ENCODE results near the gene PHACTR1.
"Not testable (repeated sequence)": the region's sequence is repeated elsewhere in the genome, so short reads cannot be mapped to it uniquely, and the experiment has no call there.

PHACTR1 gene

GRCh38 chr6:13300643-13301590 lies 584.4 kb downstream of the PHACTR1 start:
- DNase-seq: no peak

GRCh38 chr6:13302291-13302690 lies 585.7 kb downstream of the PHACTR1 start:
- no peak for DNase-seq

- peak; percentile 47 for DNase-seq
These were observed 586.4 kb downstream of the PHACTR1 start for GRCh38 chr6:13302751-13303667.

DNA sequence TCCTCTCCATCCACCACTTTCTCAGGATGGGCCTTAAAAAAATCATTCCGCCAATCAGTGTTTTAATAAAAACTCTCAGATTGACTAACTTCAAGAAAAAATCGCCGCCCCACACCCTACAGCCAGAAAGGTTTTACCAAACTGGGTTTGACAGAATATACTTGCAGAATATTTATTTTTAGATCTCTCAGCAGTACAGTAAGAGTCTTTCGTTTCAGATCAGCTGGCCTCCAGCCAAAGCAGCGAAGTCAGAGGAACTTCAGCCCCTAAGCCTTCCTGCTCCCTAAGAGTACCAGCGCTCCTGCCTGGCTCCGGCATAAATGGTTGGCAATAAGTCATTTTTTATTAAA lies 587.1 kb downstream of the PHACTR1 start:
- peak; percentile 34 for DNase-seq

DNA sequence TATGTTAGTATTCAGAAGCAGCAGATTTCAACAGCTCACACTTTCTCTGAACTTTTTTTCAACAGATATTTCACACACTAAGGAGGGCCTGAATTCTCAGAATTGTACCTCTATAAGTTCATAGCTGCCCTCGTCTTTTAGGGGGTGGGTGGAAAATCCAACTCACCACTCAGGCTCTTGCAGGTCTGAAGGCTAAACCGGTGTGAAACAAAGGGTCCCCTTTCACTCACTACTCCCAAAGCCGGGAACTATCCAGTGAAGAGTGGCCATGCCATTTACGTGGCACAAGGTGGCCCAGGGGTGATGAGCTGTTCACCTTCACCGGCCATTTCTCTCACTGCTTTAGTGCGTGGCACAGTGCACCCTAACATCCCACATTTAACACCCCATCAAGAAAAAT lies 587.5 kb downstream of the PHACTR1 start:
- no peak for DNase-seq

GRCh38 chr6:13304580-13305260 lies 588.2 kb downstream of the PHACTR1 start:
- DNase-seq: no peak

DNA sequence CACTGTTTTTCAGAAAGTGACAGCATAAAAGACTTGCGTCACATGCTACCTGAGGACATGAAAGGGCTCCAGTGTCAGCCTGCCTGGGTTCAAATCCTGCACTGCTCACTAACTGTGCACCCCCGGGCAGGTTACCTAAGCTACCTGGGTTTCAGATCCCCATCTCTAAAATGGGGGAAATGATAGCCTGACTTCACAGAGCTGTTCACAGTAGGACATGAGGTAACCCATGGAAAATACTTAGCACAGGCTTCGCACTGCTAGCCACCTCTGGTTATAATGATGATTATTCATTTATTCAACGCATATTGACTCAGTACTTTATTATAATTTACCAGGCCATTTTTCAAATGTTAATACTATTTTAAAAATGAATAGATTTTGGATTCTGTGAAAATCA lies 588.7 kb downstream of the PHACTR1 start:
- no peak for DNase-seq

- DNase-seq: no peak
These were observed 589.2 kb downstream of the PHACTR1 start for GRCh38 chr6:13305791-13306190.

DNA sequence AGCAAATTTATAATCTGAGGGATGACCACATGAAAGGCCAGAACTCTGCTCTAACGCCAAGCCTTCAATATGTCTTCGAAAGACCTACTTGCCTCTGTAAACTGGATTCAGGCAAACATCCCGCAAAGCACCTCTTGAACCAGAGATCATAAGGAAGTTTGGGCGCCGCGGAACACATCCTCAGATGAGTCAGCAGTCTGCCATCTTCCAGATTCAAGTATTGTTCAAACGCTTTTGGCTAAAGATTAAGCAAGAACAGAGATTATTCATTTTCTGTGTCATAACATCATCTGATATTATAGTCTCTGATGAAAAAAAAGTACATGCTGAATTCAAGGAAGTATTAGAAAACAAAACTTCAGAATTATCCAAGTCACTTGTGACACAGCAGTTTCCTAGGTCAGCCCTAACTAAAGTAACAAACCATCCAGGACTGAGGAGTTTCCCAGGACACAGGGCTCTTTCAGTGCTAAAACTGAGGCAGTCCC lies 591.0 kb downstream of the PHACTR1 start:
- no peak for DNase-seq

GRCh38 chr6:13308332-13308731 lies 591.8 kb downstream of the PHACTR1 start:
- DNase-seq: no peak

- no peak for DNase-seq
These were observed 594.6 kb downstream of the PHACTR1 start for GRCh38 chr6:13311155-13311554.

GRCh38 chr6:13314806-13315205 lies 598.2 kb downstream of the PHACTR1 start:
- DNase-seq: no peak

DNA sequence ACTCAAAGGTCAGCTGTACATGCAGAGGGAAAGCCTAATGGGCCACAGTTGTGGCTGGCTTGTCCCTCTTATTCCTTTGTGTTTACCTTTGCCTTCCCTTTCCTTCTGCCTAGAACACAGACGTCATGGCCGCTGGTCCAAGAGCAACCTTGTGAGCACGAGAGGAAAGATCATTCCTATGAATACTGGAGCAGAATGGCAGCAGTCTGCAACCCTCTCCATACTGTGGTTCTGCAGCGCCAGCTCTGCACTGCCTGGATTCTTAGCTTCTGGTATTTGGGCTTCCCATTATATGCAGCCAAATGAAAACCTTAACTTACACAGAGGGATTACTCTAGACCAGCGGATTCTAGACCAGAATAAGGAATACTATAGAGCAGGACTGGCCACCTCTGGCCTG lies 599.3 kb downstream of the PHACTR1 start:
- no peak for DNase-seq

DNA sequence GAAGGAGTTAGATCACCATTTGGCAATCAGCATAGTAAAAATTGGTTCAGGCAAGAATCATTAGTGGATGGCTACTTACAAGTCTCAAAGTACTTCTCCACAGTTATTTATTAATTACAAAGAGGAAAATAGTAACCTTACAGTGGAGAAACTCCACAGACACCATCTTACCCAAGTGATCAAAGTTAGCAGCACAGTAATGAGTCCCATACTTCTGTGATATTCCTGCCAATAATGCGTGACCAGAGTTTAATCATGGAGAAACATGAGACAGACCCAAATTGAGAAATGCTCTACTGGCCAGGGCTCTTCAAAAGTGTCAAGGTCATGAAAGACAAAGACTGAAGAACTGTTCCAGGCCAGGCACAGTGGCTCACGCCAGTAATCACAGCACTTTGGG lies 602.3 kb downstream of the PHACTR1 start:
- no peak for DNase-seq

- DNase-seq: no peak
These were observed 603.5 kb downstream of the PHACTR1 start for GRCh38 chr6:13319891-13320564.

- DNase-seq: not testable (repeated sequence)
These were observed 609.5 kb downstream of the PHACTR1 start for GRCh38 chr6:13326031-13326586.

DNA sequence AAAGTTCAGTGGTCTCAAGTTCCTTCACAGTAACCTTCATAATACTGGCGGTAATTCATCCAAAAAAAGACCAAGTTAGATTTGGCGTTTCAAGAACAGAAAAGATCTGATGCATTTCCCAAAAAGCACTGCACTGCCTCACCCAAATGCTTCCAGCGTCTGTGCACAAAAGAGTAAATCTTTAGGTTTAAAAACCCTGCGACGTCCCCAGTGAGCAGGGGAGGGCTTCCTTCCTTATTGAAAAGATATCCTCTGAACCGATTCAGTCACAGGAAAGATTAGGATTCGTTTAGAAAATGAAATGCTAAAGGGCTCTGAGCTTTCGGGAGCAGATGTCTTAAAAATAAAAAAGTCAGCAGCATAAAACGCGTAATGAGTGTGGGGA lies 611.1 kb downstream of the PHACTR1 start:
- no peak for DNase-seq

DNA sequence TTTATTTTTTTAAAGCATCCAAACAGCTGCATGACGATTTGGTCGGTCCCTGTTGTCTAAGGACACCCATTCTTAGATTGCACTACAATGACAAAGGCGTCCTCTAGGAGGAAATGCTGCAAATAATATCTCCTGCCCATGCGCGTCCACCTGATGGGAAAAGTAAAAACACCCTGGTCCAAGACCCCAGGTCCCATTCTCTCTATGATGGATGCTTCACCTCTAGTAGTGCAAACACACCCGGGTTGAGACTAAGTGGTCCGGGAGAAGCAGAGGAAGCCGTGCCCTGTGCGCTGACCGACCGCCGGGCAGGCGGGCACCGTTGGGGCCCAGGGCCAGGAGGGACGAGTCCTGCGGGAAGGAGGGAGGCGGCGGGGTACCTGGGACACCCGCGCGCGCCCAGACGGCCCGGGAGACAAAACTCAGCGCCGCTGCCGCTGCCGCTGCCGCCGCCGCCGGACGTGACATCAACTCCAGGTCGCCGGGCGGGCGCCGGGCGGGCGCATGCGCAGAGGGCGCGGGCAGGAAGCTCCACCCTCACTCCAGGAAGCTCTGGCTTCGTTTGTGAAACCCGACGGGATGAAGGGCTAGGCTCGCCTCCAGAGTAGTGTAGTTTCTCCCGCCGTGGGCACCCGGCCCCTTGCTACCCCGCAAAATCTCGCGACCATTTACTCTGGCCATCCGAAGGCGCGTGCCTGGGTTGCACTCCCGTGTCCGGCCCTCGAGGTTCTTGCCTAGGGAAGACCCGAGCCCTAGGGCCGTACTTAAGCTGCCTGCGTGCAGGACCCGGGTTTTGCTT lies 611.7 kb downstream of the PHACTR1 start, which contains the start of gene TBC1D7:
Gene TBC1D7 (minus strand): TSS at position 462 of the 799 bp plus-strand sequence. CDS start 1,639 bp downstream, outside the sequence.
- DNase-seq: peak; percentile 92

DNA sequence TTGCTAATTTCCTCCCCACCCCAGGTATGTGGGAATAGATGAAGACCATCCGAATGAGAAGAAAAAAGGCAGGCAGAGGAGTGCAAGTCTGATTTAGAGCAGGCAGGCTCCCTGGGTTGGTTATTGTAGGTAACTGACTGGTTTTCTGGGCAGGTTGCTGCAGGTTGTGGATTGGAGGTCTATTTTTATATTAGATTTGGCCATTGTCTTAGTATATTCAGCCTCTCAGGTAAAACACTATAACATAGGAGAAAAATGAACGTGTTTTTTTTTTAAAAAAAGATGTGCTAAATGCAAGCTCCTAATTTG lies 612.3 kb downstream of the PHACTR1 start:
- no peak for DNase-seq

DNA sequence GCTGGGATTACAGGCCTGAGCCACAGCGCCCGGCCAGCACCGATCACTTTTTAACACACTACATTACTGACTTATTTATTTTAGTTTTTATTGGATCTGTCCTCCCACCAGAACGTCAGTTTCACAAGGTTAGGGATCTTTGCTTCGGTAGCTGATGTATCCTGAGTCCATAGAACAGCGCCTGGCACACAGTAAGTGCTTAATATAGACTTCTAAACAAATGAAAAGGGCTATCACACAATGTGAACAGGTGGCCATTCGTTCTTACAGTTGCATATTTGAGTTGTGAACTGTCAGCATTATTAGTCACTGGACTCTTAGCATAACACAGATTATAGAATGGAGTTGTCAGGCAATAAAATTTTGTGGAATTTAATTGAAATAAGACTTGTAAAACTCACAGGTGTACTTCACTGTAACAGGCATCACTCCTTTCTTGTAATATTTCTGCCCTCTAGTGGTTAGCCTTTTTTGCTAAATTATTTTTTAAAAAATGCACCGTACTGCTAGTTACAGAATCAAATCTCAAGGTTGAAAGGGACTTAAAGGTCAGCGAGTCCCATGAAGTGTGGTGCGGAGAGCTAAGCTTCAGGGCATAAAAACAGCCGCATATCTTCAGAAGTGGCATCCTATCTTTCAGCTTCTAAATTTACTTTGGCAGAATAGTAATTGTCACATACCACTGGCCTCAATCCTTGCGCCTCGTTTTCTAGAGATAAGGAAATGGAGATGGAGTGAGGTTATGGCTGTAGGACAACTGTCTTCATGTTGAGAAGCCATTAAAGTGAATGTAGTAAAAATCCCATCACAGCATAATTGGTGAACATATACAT lies 615.2 kb downstream of the PHACTR1 start:
- no peak for DNase-seq

Data from activated naive CD4-positive, alpha-beta T cell treated with Interleukin-2 at 50 U/mL for 16 hours (primary cell).